SH-SY5Y (cell line): ENCODE results near the gene BCORL1.

Experiments used
- GATA2 ChIP-seq: IDR thresholded peaks from 2 replicates; pipeline ENCODE4 v1.6.1; 2011; ENCODE audit warnings: mild to moderate bottlenecking, low read depth, low read length
- GATA3 ChIP-seq: IDR thresholded peaks from 2 replicates; pipeline ENCODE4 v1.6.1; 2011; ENCODE audit warnings: low read depth, mild to moderate bottlenecking, low read length, moderate library complexity

GRCh38 chrX:130095249-130096030 lies 113.0 kb downstream of the BCORL1 start:
- no peak for TF ChIP-seq GATA2
- no peak for TF ChIP-seq GATA3
